ENCODE measurements around the gene FBXW4. TPM values are rescaled to one million over a fixed set of nuclear protein-coding genes. Genes with fewer than 3 reads are reported as not detected.

FBXW4 gene, protein sequence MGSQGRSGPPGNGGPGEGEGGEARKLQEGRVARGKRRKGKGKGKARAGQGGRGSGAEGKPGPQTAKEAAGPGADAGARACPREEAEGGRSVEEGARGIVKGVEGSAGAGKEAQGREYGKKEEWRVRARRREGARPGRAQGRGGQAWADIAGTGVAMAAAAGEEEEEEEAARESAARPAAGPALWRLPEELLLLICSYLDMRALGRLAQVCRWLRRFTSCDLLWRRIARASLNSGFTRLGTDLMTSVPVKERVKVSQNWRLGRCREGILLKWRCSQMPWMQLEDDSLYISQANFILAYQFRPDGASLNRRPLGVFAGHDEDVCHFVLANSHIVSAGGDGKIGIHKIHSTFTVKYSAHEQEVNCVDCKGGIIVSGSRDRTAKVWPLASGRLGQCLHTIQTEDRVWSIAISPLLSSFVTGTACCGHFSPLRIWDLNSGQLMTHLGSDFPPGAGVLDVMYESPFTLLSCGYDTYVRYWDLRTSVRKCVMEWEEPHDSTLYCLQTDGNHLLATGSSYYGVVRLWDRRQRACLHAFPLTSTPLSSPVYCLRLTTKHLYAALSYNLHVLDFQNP
- total RNA-seq (2014; rRNA removed; shearing (Covaris generic)), result 14.1 and 14.2 TPM in 2 replicates

DNA sequence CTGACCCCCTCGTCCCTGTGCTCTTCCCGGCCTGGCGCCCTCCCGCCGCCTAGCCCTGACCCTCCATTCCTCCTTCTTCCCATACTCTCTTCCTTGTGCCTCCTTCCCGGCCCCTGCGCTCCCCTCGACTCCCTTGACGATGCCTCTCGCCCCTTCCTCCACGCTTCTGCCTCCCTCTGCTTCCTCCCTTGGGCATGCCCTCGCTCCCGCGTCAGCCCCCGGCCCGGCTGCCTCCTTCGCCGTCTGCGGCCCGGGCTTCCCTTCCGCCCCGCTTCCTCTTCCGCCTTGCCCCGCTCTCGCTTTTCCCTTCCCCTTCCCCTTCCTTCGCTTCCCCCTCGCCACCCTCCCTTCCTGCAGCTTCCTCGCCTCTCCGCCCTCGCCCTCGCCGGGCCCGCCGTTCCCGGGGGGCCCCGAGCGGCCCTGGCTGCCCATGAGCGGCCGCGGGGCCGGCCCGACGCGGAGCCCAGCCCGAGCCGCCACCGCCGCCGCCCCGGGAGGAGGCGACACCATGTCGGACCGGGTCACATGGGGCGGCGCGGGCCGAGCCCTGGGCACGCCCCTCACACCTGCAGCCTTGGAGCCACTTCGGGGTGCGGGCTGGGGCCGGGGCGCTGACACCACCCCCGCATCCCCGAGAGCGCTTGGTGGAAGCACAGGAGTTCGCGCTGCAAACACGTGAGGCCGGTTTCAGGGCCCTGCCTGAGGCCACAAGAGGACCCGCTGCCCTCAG is at the start of gene FBXW4:
FBXW4 (minus strand) TSS at position 497 of the 730 bp plus-strand sequence; CDS start at position 432, 65 bp downstream.
- H3K9me3 ChIP-seq (replicated peaks), result no peaks in the 10 kb centered on the region
- H3K36me3 ChIP-seq, result peaks cover 14% of the 10 kb centered on the region
- peak within 1 kb of the TSS; percentile 95 for H3K27ac ChIP-seq
- H3K4me1 ChIP-seq (replicated peaks), result peaks cover 19% of the 10 kb centered on the region
- no peaks in the 10 kb centered on the region for H3K27me3 ChIP-seq (replicated peaks)
- peak within 1 kb of the TSS; percentile 70 for H3K4me3 ChIP-seq
- DNase-seq (ENCODE audit: low read depth in 1 of 2, low spot score in 2 of 2), result peak; percentile 54 to 72

DNA sequence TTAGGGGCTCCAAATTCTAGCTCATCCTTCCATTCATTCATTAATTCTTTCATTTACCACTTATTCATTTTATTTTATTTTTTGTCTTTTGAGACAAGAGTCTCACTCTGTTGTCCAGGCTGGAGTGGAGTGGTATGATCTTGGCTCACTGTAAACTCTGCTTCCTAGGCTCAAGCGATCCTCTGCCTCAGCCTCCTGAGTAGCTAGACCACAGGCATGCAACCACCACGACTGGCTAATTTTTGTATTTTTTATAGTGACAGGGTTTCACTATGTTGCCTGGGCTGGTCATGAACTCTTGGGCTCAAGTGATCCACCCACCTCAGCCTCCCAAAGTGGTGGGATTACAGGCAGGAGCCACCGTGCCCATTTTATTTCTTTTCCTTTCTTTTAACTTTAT is 49.3 kb upstream of the FBXW4 start:
- no peak overlapping the region for H3K27ac ChIP-seq
- no peaks in the 10 kb centered on the region for H3K4me1 ChIP-seq (replicated peaks)
- no peaks in the 10 kb centered on the region for H3K27me3 ChIP-seq (replicated peaks)
- no peaks in the 10 kb centered on the region for H3K36me3 ChIP-seq
- no peak for DNase-seq (ENCODE audit: low read depth in 1 of 2, low spot score in 2 of 2)
- H3K4me3 ChIP-seq, result no peak overlapping the region
- no peaks in the 10 kb centered on the region for H3K9me3 ChIP-seq (replicated peaks)

- Histone ChIP-seq H3K27me3 (replicated peaks) (no peaks in the 10 kb centered on the region), H3K9me3 (replicated peaks) (no peaks in the 10 kb centered on the region), H3K4me1 (replicated peaks) (no peaks in the 10 kb centered on the region), H3K4me3 (no peak overlapping the region), H3K36me3 (no peaks in the 10 kb centered on the region), H3K27ac (no peak overlapping the region)
- DNase-seq (ENCODE audit: low read depth in 1 of 2, low spot score in 2 of 2), result no peak
Observed at GRCh38 chr10:101741938-101742337, 47.0 kb upstream of the FBXW4 start.

- Histone ChIP-seq H3K4me3 (no peak overlapping the region), H3K4me1 (replicated peaks) (no peaks in the 10 kb centered on the region), H3K36me3 (no peaks in the 10 kb centered on the region), H3K27me3 (replicated peaks) (peaks cover 22% of the 10 kb centered on the region), H3K27ac (no peak overlapping the region), H3K9me3 (replicated peaks) (no peaks in the 10 kb centered on the region)
- DNase-seq (ENCODE audit: low read depth in 1 of 2, low spot score in 2 of 2), result no peak
Observed at GRCh38 chr10:101736666-101737065, 41.7 kb upstream of the FBXW4 start.

GRCh38 chr10:101732096-101732495 is 37.1 kb upstream of the FBXW4 start:
- no peak overlapping the region for H3K27ac ChIP-seq
- H3K36me3 ChIP-seq, result no peaks in the 10 kb centered on the region
- H3K4me3 ChIP-seq, result no peak overlapping the region
- H3K9me3 ChIP-seq (replicated peaks), result no peaks in the 10 kb centered on the region
- H3K27me3 ChIP-seq (replicated peaks), result peaks cover 25% of the 10 kb centered on the region
- DNase-seq (ENCODE audit: low read depth in 1 of 2, low spot score in 2 of 2), result no peak
- H3K4me1 ChIP-seq (replicated peaks), result no peaks in the 10 kb centered on the region

- DNase-seq (ENCODE audit: low read depth in 1 of 2, low spot score in 2 of 2), result no peak
- H3K27me3 ChIP-seq (replicated peaks), result peaks cover 7% of the 10 kb centered on the region
- no peaks in the 10 kb centered on the region for H3K4me1 ChIP-seq (replicated peaks)
- H3K9me3 ChIP-seq (replicated peaks), result no peaks in the 10 kb centered on the region
- H3K4me3 ChIP-seq, result no peak overlapping the region
- H3K27ac ChIP-seq, result no peak overlapping the region
- H3K36me3 ChIP-seq, result no peaks in the 10 kb centered on the region
Observed at GRCh38 chr10:101726115-101726387, 31.1 kb upstream of the FBXW4 start.

- Histone ChIP-seq H3K27me3 (replicated peaks) (peaks cover 7% of the 10 kb centered on the region), H3K4me3 (no peak overlapping the region), H3K36me3 (no peaks in the 10 kb centered on the region), H3K27ac (no peak overlapping the region), H3K4me1 (replicated peaks) (no peaks in the 10 kb centered on the region), H3K9me3 (replicated peaks) (no peaks in the 10 kb centered on the region)
- DNase-seq (ENCODE audit: low read depth in 1 of 2, low spot score in 2 of 2), result no peak
Observed at GRCh38 chr10:101725296-101726114, 30.5 kb upstream of the FBXW4 start.

GRCh38 chr10:101724446-101724845 is 29.5 kb upstream of the FBXW4 start:
- H3K4me3 ChIP-seq, result no peak overlapping the region
- no peaks in the 10 kb centered on the region for H3K9me3 ChIP-seq (replicated peaks)
- DNase-seq (ENCODE audit: low read depth in 1 of 2, low spot score in 2 of 2), result no peak
- no peaks in the 10 kb centered on the region for H3K36me3 ChIP-seq
- H3K27ac ChIP-seq, result no peak overlapping the region
- peaks cover 5% of the 10 kb centered on the region for H3K27me3 ChIP-seq (replicated peaks)
- H3K4me1 ChIP-seq (replicated peaks), result no peaks in the 10 kb centered on the region

- Histone ChIP-seq H3K27ac (no peak overlapping the region), H3K4me3 (no peak overlapping the region), H3K4me1 (replicated peaks) (no peaks in the 10 kb centered on the region), H3K9me3 (replicated peaks) (no peaks in the 10 kb centered on the region), H3K27me3 (replicated peaks) (peaks cover 5% of the 10 kb centered on the region), H3K36me3 (no peaks in the 10 kb centered on the region)
- DNase-seq (ENCODE audit: low read depth in 1 of 2, low spot score in 2 of 2), result no peak
Observed at GRCh38 chr10:101723176-101723575, 28.2 kb upstream of the FBXW4 start.

DNA sequence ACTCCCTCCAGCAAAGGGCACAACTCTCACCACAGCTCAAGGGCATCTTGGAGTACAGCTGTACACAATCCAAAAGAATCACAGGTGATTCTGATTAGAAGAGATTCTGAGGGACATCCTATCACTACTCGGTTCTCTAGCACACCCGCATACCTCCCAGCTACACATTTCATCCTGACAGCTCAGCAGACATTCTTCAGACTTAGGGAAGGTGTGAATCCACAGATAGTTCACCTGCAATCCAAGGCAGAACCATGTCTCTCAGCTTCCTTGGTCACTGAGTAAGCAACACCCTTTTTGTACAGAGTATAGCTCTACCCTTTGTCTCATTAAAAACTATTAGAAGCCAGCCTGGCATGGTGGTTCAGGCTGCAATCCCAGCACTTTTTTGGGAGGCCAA is 26.8 kb upstream of the FBXW4 start:
- Histone ChIP-seq H3K27me3 (replicated peaks) (peaks cover 5% of the 10 kb centered on the region), H3K4me3 (no peak overlapping the region), H3K27ac (no peak overlapping the region), H3K9me3 (replicated peaks) (no peaks in the 10 kb centered on the region), H3K36me3 (no peaks in the 10 kb centered on the region), H3K4me1 (replicated peaks) (no peaks in the 10 kb centered on the region)
- DNase-seq (ENCODE audit: low read depth in 1 of 2, low spot score in 2 of 2), result no peak

DNA sequence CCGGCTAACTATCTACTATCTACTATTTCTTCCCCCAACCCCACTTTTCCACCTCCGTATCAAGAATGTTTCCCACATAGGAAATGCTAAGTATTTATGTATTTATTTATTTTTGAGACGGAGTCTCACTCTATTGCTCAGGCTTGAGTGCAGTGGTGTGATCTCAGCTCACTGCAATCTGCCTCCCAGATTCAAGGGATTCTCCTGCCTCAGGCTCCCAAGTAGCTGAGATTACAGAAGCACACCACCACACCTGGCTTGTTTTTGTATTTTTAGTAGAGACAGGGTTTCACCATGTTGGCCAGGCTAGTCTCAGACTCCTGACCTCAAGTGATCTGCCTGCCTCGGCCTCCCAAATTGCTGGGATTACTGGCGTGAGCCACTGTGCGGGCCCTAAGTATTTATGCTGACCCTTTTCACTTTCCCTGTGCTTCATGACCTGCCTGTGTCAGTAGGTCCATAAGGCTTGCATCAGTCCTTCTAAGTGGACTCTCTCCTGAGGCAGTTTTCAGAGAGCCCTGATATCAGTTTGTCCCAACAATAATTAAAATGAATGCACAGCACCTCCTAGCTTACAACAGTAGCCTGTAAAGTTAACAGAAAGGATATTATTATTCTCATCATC is 25.7 kb upstream of the FBXW4 start:
- Histone ChIP-seq H3K9me3 (replicated peaks) (no peaks in the 10 kb centered on the region), H3K36me3 (no peaks in the 10 kb centered on the region), H3K27ac (no peak overlapping the region), H3K4me3 (no peak overlapping the region), H3K27me3 (replicated peaks) (peaks cover 5% of the 10 kb centered on the region), H3K4me1 (replicated peaks) (no peaks in the 10 kb centered on the region)
- no peak for DNase-seq (ENCODE audit: low read depth in 1 of 2, low spot score in 2 of 2)

DNA sequence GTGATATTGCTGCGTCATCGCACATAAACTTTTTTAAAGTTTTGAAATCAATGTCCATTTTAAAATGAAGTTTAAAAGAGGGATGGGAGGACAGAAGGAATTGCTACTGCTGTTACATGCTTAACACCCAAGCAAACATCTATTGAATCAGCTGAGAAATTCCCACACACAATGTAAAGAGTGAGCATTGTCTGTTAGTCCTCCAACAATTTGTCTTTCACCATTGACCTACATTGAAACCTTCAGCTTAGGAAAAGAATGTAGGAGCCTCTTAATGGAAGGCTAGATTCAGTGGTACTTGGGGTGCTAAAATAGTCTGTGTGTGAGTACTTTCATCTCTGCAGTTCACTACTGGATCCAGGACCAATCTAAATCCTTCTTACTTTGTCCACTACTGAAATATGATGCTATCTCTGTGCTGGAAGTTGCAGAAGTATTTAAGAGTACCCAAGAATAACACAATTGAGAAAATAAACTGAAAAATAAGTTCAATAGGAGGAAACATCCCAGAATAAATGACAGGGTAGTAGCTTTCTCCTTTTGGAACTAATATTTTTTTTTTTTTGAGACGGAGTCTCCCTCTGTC is 23.8 kb upstream of the FBXW4 start:
- no peak overlapping the region for H3K4me3 ChIP-seq
- peaks cover 5% of the 10 kb centered on the region for H3K27me3 ChIP-seq (replicated peaks)
- no peak for DNase-seq (ENCODE audit: low read depth in 1 of 2, low spot score in 2 of 2)
- no peaks in the 10 kb centered on the region for H3K36me3 ChIP-seq
- no peak overlapping the region for H3K27ac ChIP-seq
- no peaks in the 10 kb centered on the region for H3K9me3 ChIP-seq (replicated peaks)
- no peaks in the 10 kb centered on the region for H3K4me1 ChIP-seq (replicated peaks)

Measured in SJSA1 (cell line).